KOPT-K1 (cell line): ENCODE measurements around the gene ZNF423.

ENCODE experiments used
- H3K27ac ChIP-seq: fragments of 200-600 bp; sonication (generic); 2 replicates; pipeline ENCODE4 v1.5.1; 2016; ENCODE audit warnings: antibody characterized with exemption, mild to moderate bottlenecking, low read depth, low read length; ENCODE audit not compliant: poor library complexity, severe bottlenecking
- H3K36me3 ChIP-seq: fragments of 200-600 bp; sonication (generic); 2 replicates; pipeline ENCODE4 v1.5.1; 2017; ENCODE audit warnings: antibody characterized with exemption, mild to moderate bottlenecking, low read length, moderate library complexity; ENCODE audit not compliant: insufficient read depth
- H3K9me3 ChIP-seq: fragments of 200-600 bp; sonication (generic); 2 replicates; pipeline ENCODE4 v1.5.1; 2017; ENCODE audit warnings: antibody characterized with exemption, low read length, mild to moderate bottlenecking; ENCODE audit not compliant: insufficient read depth, poor library complexity, severe bottlenecking

The ZNF423 gene

GRCh38 chr16:49623501-49624266 is 232.2 kb downstream of the ZNF423 start:
- H3K27ac ChIP-seq, result no peak overlapping the region
- H3K9me3 ChIP-seq, result peaks cover 3% of the 10 kb centered on the region
- peaks cover 24% of the 10 kb centered on the region for H3K36me3 ChIP-seq

GRCh38 chr16:49622421-49623402 is 233.2 kb downstream of the ZNF423 start:
- Histone ChIP-seq H3K9me3 (no peaks in the 10 kb centered on the region), H3K36me3 (peaks cover 24% of the 10 kb centered on the region), H3K27ac (no peak overlapping the region)

- H3K9me3 ChIP-seq, result no peaks in the 10 kb centered on the region
- H3K36me3 ChIP-seq, result peaks cover 24% of the 10 kb centered on the region
- no peak overlapping the region for H3K27ac ChIP-seq
Measured at GRCh38 chr16:49622084-49622390, 233.9 kb downstream of the ZNF423 start.

GRCh38 chr16:49621241-49622083 is 234.4 kb downstream of the ZNF423 start:
- no peaks in the 10 kb centered on the region for H3K9me3 ChIP-seq
- no peak overlapping the region for H3K27ac ChIP-seq
- peaks cover 24% of the 10 kb centered on the region for H3K36me3 ChIP-seq

- Histone ChIP-seq H3K9me3 (no peaks in the 10 kb centered on the region), H3K27ac (no peak overlapping the region), H3K36me3 (peaks cover 23% of the 10 kb centered on the region)
Measured at GRCh38 chr16:49620869-49621240, 235.1 kb downstream of the ZNF423 start.

GRCh38 chr16:49620158-49620868 is 235.6 kb downstream of the ZNF423 start:
- Histone ChIP-seq H3K27ac (no peak overlapping the region), H3K36me3 (peaks cover 18% of the 10 kb centered on the region), H3K9me3 (no peaks in the 10 kb centered on the region)

GRCh38 chr16:49619811-49620157 is 236.1 kb downstream of the ZNF423 start:
- no peak overlapping the region for H3K27ac ChIP-seq
- H3K9me3 ChIP-seq, result no peaks in the 10 kb centered on the region
- H3K36me3 ChIP-seq, result peaks cover 16% of the 10 kb centered on the region

GRCh38 chr16:49618955-49619354 is 237.0 kb downstream of the ZNF423 start:
- Histone ChIP-seq H3K9me3 (no peaks in the 10 kb centered on the region), H3K27ac (no peak overlapping the region), H3K36me3 (peaks cover 10% of the 10 kb centered on the region)

GRCh38 chr16:49617710-49618330 is 238.1 kb downstream of the ZNF423 start:
- peaks cover 4% of the 10 kb centered on the region for H3K9me3 ChIP-seq
- no peak overlapping the region for H3K27ac ChIP-seq
- H3K36me3 ChIP-seq, result peaks cover 10% of the 10 kb centered on the region

- H3K36me3 ChIP-seq, result peaks cover 5% of the 10 kb centered on the region; the same call in 1 of the 2 replicates
- H3K9me3 ChIP-seq, result peaks cover 10% of the 10 kb centered on the region
- no peak overlapping the region for H3K27ac ChIP-seq
Measured at GRCh38 chr16:49617016-49617629, 238.8 kb downstream of the ZNF423 start.

GRCh38 chr16:49615576-49615975 is 240.3 kb downstream of the ZNF423 start:
- Histone ChIP-seq H3K9me3 (peaks cover 16% of the 10 kb centered on the region), H3K27ac (no peak overlapping the region), H3K36me3 (peaks cover 5% of the 10 kb centered on the region; the same call in 1 of the 2 replicates)

GRCh38 chr16:49610983-49611382 is 244.9 kb downstream of the ZNF423 start:
- H3K27ac ChIP-seq, result no peak overlapping the region
- peaks cover 16% of the 10 kb centered on the region for H3K9me3 ChIP-seq
- H3K36me3 ChIP-seq, result no peaks in the 10 kb centered on the region; the same call in 1 of the 2 replicates

GRCh38 chr16:49608779-49609178 is 247.1 kb downstream of the ZNF423 start:
- H3K9me3 ChIP-seq, result peaks cover 16% of the 10 kb centered on the region
- peak overlapping the region; percentile 64 for H3K27ac ChIP-seq
- H3K36me3 ChIP-seq, result no peaks in the 10 kb centered on the region; the same call in 1 of the 2 replicates

- Histone ChIP-seq H3K27ac (peak overlapping the region; percentile 64), H3K9me3 (peaks cover 11% of the 10 kb centered on the region), H3K36me3 (no peaks in the 10 kb centered on the region)
Measured at GRCh38 chr16:49608098-49608497, 247.8 kb downstream of the ZNF423 start.
